Fibroblast of pulmonary artery (primary cell): ENCODE measurements around the gene TPBG.
"Not testable (repeated sequence)": the region's sequence is repeated elsewhere in the genome, so short reads cannot be mapped to it uniquely, and the experiment has no call there.

Experiments used
- DNase-seq: peaks from one replicate; pipeline ENCODE4 v3.0.0-alpha.2; 2010; ENCODE audit warnings: low read depth
- H3K4me3 ChIP-seq: replicated peaks from 2 replicates; pipeline ENCODE4 v1.5.1; 2011; ENCODE audit warnings: low read depth, mild to moderate bottlenecking, control low read depth, low read length, moderate library complexity
- CTCF ChIP-seq: IDR thresholded peaks from 2 replicates; pipeline ENCODE4 v1.5.1; 2011; ENCODE audit warnings: mild to moderate bottlenecking, control low read depth, low read length, inconsistent platforms; ENCODE audit errors: missing control alignments

TPBG gene

GRCh38 chr6:82374516-82374915, 10.9 kb downstream of the TPBG start:
- DNase-seq = no peak
- no peak for TF ChIP-seq CTCF
- no peak overlapping the region for H3K4me3 ChIP-seq

- no peak overlapping the region for H3K4me3 ChIP-seq
- TF ChIP-seq CTCF = no peak
- DNase-seq = no peak
Observed at GRCh38 chr6:82376636-82377035, 13.0 kb downstream of the TPBG start.

DNA sequence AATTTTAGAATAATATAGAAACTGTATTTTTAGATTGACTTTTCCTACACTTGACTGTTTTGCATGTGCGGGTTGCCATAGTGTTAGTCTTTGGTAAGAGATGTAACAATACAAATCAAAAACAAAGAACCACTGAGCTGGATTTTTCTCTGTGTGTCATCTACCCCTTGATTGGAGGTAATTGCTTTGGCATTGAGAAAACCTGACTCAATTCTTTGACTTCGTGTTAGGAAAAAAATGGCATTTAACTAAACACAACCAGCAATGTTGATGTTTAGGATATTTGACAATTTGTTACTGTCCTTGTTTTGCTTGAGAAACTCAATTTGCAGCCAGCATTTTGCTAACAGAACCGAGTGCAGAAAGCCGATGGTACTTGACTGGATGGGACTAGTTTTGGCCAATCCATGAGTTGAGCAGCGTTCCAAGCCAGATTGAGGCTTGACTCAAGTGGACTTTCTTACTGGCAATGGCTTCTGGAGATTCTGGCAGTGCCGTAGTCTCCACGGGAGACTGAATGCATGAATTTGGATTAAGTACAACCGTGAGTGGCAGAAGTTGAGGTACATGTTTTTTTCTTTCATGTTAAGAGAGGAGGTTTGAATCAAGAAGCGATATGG, 17.1 kb downstream of the TPBG start:
- H3K4me3 ChIP-seq = no peak overlapping the region
- no peak for DNase-seq
- TF ChIP-seq CTCF = no peak

DNA sequence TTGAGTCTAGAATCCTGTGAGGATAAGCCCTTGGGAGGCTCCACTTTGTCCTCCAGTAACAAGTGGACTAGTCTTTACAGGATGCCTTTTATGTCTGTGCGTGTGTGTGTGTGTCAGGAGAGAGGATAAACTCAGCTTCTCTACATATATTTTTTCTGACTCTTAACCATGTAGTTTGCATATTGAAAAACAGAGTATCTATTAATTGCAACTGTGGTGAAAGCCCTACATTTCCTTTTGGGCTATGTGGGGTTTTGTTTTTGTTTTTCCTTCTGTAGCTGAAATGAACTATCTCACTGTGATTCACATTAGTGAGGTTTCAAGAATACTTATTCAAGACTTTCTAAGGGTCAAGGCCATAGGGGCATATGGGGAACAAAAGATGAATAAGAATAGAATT, 17.7 kb downstream of the TPBG start:
- DNase-seq = no peak
- TF ChIP-seq CTCF = no peak
- H3K4me3 ChIP-seq = no peak overlapping the region

- no peak overlapping the region for H3K4me3 ChIP-seq
- TF ChIP-seq CTCF = no peak
- no peak for DNase-seq
Observed at GRCh38 chr6:82385102-82385501, 21.5 kb downstream of the TPBG start.

DNA sequence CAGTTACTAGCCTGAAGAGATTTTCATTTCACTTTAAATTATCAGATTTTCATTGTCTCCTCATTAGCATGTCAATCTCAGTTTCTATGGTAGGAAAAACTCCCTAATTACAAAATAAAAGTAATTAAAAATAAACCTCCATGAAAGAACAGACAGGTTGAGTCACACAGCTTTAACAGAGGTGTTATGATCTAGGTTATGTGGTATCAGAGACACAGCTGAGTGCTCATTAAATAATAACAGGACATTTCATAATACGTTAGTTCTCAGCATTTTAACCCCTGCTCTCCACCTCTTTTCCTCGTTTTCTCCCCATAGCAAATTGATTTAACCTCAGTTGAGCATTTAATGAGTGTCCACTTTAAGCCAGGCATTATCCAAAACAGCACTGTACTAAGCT, 21.9 kb downstream of the TPBG start:
- H3K4me3 ChIP-seq = no peak overlapping the region
- TF ChIP-seq CTCF = no peak
- DNase-seq = no peak

DNA sequence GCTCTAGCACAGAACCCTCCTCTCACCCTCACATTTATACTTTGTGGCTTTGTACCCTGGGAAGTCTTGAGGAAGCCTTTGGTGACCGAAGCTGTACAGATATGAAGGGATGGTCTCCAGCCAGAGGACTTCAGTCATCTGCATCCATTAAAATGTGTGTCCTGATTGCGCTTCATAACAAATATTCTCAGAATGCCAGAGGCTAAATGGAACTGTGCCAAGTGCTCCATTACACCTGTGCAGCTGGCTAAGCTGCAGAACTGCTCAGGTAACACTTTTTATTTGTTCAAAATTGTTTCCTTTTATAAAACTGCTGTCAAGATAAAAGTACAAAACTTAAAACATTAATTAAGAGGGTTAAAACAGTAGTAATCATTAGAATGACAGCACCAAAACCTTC, 22.3 kb downstream of the TPBG start:
- no peak overlapping the region for H3K4me3 ChIP-seq
- DNase-seq = no peak
- TF ChIP-seq CTCF = no peak

DNA sequence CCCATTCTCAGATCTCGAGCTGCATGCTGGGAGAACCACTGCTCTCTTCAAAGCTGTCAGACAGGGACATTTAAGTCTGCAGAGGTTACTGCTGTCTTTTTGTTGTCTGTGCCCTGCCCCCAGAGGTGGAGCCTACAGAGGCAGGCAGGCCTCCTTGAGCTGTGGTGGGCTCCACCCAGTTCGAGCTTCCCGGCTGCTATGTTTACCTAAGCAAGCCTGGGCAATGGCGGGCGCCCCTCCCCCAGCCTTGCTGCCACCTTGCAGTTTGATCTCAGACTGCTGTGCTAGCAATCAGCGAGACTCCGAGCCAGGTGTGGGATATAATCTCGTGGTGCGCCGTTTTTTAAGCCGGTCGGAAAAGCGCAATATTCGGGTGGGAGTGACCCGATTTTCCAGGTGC, 31.2 kb downstream of the TPBG start:
- not testable (repeated sequence) for H3K4me3 ChIP-seq, DNase-seq
